Kidney epithelial cell (primary cell): ENCODE results near the gene SEMA3G. TPM values are rescaled to one million over a fixed set of nuclear protein-coding genes. Genes with fewer than 3 reads are reported as not detected.

Experiments used
- DNase-seq: peaks from one replicate; pipeline ENCODE4 v3.0.0-alpha.2; 2010; ENCODE audit warnings: low read depth
- H3K27me3 ChIP-seq: 2 replicates; pipeline ENCODE4 v1.6.0; 2011; ENCODE audit warnings: low read length; ENCODE audit not compliant: control insufficient read depth, insufficient read depth
- H3K36me3 ChIP-seq: 2 replicates; pipeline ENCODE4 v1.5.1; 2011; ENCODE audit warnings: low read length; ENCODE audit not compliant: control insufficient read depth, insufficient read depth
- H3K4me3 ChIP-seq: 2 replicates; pipeline ENCODE4 v1.5.1; 2011; ENCODE audit warnings: low read depth, mild to moderate bottlenecking, control low read depth, low read length
- total RNA-seq: library from RNA; depleted of rRNA; stranded (reverse); fragments of >200 nt; gene quantifications from 2 replicates; pipeline ENCODE4 v1.2.3, GENCODE V29; 2015
- TF ChIP-seq, protein P1 (sequence below): IDR thresholded peaks from 2 replicates; pipeline ENCODE4 v1.5.1; 2011; ENCODE audit warnings: mild to moderate bottlenecking, moderate library complexity, low read length, control low read depth, inconsistent platforms; ENCODE audit not compliant: insufficient read depth, poor library complexity, severe bottlenecking

SEMA3G gene
- total RNA-seq, 1 donor from 2014 or later, result 0.21 TPM

DNA sequence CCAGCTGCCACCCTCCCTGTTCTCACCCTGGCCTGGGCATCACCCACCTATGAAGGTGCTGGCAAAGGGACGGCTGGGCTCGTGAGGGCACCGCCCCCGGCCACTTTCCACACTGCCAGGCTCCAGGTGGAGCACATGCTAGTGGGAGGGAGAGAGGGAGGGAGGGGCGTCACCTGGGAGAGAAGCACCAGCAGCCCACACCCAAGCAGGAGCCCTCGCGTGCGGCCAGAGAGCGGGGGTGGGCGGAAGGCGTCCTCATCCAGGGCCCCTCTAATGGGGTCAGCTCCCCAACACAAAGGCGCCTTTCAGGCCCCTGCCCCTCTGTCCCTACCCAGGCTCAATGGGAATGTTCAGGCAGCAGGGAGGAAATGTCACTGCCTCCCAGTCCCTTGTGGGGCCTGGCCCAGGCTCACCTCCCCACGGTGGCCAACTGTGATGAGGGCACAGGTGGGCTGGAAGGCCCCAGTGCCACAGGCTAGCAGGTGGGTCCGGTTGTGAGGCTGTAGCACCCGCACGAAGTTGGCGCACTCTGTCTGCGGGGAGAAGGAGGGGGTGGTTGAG lies 3.1 kb downstream of the SEMA3G start:
- DNase-seq, result no peak
- Histone ChIP-seq H3K36me3 (no peaks in the 10 kb centered on the region), H3K27me3 (peaks cover 5% of the 10 kb centered on the region), H3K4me3 (no peak overlapping the region)
- TF ChIP-seq, protein P1, sequence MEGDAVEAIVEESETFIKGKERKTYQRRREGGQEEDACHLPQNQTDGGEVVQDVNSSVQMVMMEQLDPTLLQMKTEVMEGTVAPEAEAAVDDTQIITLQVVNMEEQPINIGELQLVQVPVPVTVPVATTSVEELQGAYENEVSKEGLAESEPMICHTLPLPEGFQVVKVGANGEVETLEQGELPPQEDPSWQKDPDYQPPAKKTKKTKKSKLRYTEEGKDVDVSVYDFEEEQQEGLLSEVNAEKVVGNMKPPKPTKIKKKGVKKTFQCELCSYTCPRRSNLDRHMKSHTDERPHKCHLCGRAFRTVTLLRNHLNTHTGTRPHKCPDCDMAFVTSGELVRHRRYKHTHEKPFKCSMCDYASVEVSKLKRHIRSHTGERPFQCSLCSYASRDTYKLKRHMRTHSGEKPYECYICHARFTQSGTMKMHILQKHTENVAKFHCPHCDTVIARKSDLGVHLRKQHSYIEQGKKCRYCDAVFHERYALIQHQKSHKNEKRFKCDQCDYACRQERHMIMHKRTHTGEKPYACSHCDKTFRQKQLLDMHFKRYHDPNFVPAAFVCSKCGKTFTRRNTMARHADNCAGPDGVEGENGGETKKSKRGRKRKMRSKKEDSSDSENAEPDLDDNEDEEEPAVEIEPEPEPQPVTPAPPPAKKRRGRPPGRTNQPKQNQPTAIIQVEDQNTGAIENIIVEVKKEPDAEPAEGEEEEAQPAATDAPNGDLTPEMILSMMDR, result no peak

GRCh38 chr3:52441091-52441771 lies 3.7 kb downstream of the SEMA3G start:
- H3K4me3 ChIP-seq, result no peak overlapping the region
- no peak for DNase-seq
- TF ChIP-seq, protein P1, result no peak
- peaks cover 5% of the 10 kb centered on the region for H3K27me3 ChIP-seq
- H3K36me3 ChIP-seq, result no peaks in the 10 kb centered on the region

DNA sequence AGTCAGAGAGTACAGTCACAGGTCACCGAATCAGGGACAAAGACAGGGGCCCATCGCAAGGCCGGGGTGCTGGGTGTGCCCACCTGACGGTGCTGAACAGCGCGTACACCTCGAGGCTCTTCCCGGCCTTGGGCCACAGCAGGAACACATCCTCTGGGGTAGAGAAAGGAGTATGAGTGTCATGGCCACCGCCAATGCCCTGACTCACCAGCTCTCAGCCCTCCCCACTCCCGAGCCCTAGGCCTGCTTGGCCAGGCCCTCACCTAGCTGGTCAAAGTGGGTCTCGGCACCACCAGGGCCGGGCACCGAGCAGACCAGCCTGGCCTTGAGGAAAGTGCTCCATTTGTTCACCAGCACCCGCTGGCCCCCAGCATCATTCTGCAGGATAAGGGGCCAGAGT lies 4.2 kb downstream of the SEMA3G start:
- Histone ChIP-seq H3K4me3 (no peak overlapping the region), H3K27me3 (peaks cover 8% of the 10 kb centered on the region), H3K36me3 (no peaks in the 10 kb centered on the region)
- TF ChIP-seq, protein P1, result no peak
- DNase-seq, result no peak

DNA sequence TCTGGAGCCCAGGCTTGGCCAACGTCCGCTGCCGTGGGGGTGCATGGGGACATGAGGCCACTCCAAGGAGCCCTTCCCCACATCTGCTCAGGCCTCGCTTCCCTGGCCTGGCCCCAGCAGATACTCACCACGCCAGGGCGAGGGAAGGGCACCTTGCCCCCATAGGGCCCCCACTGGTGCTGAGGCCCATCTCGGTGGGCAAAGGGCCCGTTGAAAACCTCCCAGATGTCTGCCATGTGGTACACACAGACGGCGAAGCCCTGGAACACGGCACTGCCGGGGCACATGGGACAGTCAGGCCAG lies 4.7 kb downstream of the SEMA3G start:
- TF ChIP-seq, protein P1, result no peak
- no peak for DNase-seq
- H3K27me3 ChIP-seq, result peaks cover 8% of the 10 kb centered on the region
- H3K4me3 ChIP-seq, result no peak overlapping the region
- H3K36me3 ChIP-seq, result no peaks in the 10 kb centered on the region

- Histone ChIP-seq H3K27me3 (peaks cover 5% of the 10 kb centered on the region), H3K36me3 (no peaks in the 10 kb centered on the region), H3K4me3 (no peak overlapping the region)
- TF ChIP-seq, protein P1, result no peak
- no peak for DNase-seq
These were observed 5.3 kb downstream of the SEMA3G start for GRCh38 chr3:52439426-52440248.
